LNCAP (cell line): ENCODE measurements around the gene METTL2B.
A peak's percentile ranks its signal among the peaks of the same experiment; 100 is the strongest.

ENCODE experiments used
- CTCF ChIP-seq: fragments of 450-650 bp; IDR thresholded peaks from 2 replicates; pipeline ENCODE4 v1.5.1; 2017; ENCODE audit warnings: mild to moderate bottlenecking

Gene METTL2B

GRCh38 chr7:128459394-128459878, 17.1 kb upstream of the METTL2B start:
- TF ChIP-seq CTCF = peak; percentile 67

- no peak for TF ChIP-seq CTCF
These were observed 14.1 kb upstream of the METTL2B start for GRCh38 chr7:128462460-128462859.

- TF ChIP-seq CTCF = no peak
These were observed 20.9 kb downstream of the METTL2B start for GRCh38 chr7:128497405-128497804.

GRCh38 chr7:128530855-128531104, 54.2 kb downstream of the METTL2B start:
- no peak for TF ChIP-seq CTCF

- TF ChIP-seq CTCF = peak; percentile 43
These were observed 60.9 kb downstream of the METTL2B start for GRCh38 chr7:128537410-128537809.

- no peak for TF ChIP-seq CTCF
These were observed 74.4 kb downstream of the METTL2B start for GRCh38 chr7:128550920-128551319.
